ENCODE results near the gene ATG3.

- TF ChIP-seq, protein P1, sequence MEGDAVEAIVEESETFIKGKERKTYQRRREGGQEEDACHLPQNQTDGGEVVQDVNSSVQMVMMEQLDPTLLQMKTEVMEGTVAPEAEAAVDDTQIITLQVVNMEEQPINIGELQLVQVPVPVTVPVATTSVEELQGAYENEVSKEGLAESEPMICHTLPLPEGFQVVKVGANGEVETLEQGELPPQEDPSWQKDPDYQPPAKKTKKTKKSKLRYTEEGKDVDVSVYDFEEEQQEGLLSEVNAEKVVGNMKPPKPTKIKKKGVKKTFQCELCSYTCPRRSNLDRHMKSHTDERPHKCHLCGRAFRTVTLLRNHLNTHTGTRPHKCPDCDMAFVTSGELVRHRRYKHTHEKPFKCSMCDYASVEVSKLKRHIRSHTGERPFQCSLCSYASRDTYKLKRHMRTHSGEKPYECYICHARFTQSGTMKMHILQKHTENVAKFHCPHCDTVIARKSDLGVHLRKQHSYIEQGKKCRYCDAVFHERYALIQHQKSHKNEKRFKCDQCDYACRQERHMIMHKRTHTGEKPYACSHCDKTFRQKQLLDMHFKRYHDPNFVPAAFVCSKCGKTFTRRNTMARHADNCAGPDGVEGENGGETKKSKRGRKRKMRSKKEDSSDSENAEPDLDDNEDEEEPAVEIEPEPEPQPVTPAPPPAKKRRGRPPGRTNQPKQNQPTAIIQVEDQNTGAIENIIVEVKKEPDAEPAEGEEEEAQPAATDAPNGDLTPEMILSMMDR (IDR thresholded peaks at IDR 0.05; ENCODE audit: borderline replicate concordance, extremely low read depth, low read length, poor library complexity, severe bottlenecking) = no peak
- TF ChIP-seq EZH2 (IDR thresholded peaks at IDR 0.05; ENCODE audit: borderline replicate concordance, low read depth, low read length, severe bottlenecking) = no peak
These were observed 46.1 kb upstream of the ATG3 start for GRCh38 chr3:112607863-112608262.
